ENCODE data around the gene CEP350.

The CEP350 gene

GRCh38 chr1:179954493-179955286 lies at the start of gene CEP350:
Gene CEP350 (plus strand): TSS chr1:179954810. CDS start chr1:179986182, 31,372 bp downstream.
- peak within 1 kb of the TSS; percentile 82 for H3K4me3 Mint-ChIP-seq
- intact Hi-C loops (cut with micrococcal nuclease): loop anchor here (2.0 kb wide), 1 partner anchor 72 kb away; the partner anchor contains the start of gene TOR1AIP1
- no peaks in the 10 kb centered on the region for H3K27me3 Mint-ChIP-seq
- H3K9me3 Mint-ChIP-seq: no peaks in the 10 kb centered on the region
- H3K27ac Mint-ChIP-seq: peak within 1 kb of the TSS; percentile 95
- H3K36me3 Mint-ChIP-seq (ENCODE audit: low read depth): peaks cover 18% of the 10 kb centered on the region
- peaks cover 44% of the 10 kb centered on the region for H3K4me1 Mint-ChIP-seq (ENCODE audit: low read depth)

- Mint-ChIP-seq H3K4me3 (no peak overlapping the region), H3K36me3 (ENCODE audit: low read depth) (peaks cover 74% of the 10 kb centered on the region), H3K9me3 (no peaks in the 10 kb centered on the region), H3K27ac (no peak overlapping the region), H3K27me3 (no peaks in the 10 kb centered on the region), H3K4me1 (ENCODE audit: low read depth) (no peaks in the 10 kb centered on the region)
- intact Hi-C loops (cut with micrococcal nuclease): loop anchor here (10.0 kb wide), 1 partner anchor 174 kb away; no protein-coding TSS in a partner anchor
Measured at GRCh38 chr1:179910934-179911333, 43.7 kb upstream of the CEP350 start.

GRCh38 chr1:179911812-179912211 lies 42.8 kb upstream of the CEP350 start:
- H3K27ac Mint-ChIP-seq: no peak overlapping the region
- no peaks in the 10 kb centered on the region for H3K4me1 Mint-ChIP-seq (ENCODE audit: low read depth)
- no peaks in the 10 kb centered on the region for H3K27me3 Mint-ChIP-seq
- no peak overlapping the region for H3K4me3 Mint-ChIP-seq
- intact Hi-C loops (cut with micrococcal nuclease): loop anchor here (10.0 kb wide), 1 partner anchor 173 kb away; no protein-coding TSS in a partner anchor
- no peaks in the 10 kb centered on the region for H3K9me3 Mint-ChIP-seq
- peaks cover 73% of the 10 kb centered on the region for H3K36me3 Mint-ChIP-seq (ENCODE audit: low read depth)

GRCh38 chr1:179917601-179918429 lies 36.8 kb upstream of the CEP350 start:
- Mint-ChIP-seq H3K36me3 (ENCODE audit: low read depth) (peaks cover 67% of the 10 kb centered on the region), H3K27ac (no peak overlapping the region), H3K4me1 (ENCODE audit: low read depth) (peaks cover 6% of the 10 kb centered on the region), H3K27me3 (no peaks in the 10 kb centered on the region), H3K9me3 (no peaks in the 10 kb centered on the region), H3K4me3 (no peak overlapping the region)
- intact Hi-C loops (cut with micrococcal nuclease): loop anchor here (10.0 kb wide), 1 partner anchor 167 kb away; no protein-coding TSS in a partner anchor

GRCh38 chr1:179921472-179921871 lies 33.1 kb upstream of the CEP350 start:
- H3K36me3 Mint-ChIP-seq (ENCODE audit: low read depth): peaks cover 49% of the 10 kb centered on the region
- H3K4me3 Mint-ChIP-seq: no peak overlapping the region
- H3K27ac Mint-ChIP-seq: no peak overlapping the region
- H3K9me3 Mint-ChIP-seq: no peaks in the 10 kb centered on the region
- intact Hi-C loops (cut with micrococcal nuclease): no loop called here
- H3K27me3 Mint-ChIP-seq: no peaks in the 10 kb centered on the region
- H3K4me1 Mint-ChIP-seq (ENCODE audit: low read depth): peaks cover 10% of the 10 kb centered on the region

- peaks cover 42% of the 10 kb centered on the region for H3K36me3 Mint-ChIP-seq (ENCODE audit: low read depth)
- H3K27me3 Mint-ChIP-seq: no peaks in the 10 kb centered on the region
- H3K4me1 Mint-ChIP-seq (ENCODE audit: low read depth): peaks cover 10% of the 10 kb centered on the region
- intact Hi-C loops (cut with micrococcal nuclease): no loop called here
- no peaks in the 10 kb centered on the region for H3K9me3 Mint-ChIP-seq
- H3K4me3 Mint-ChIP-seq: no peak overlapping the region
- no peak overlapping the region for H3K27ac Mint-ChIP-seq
Measured at GRCh38 chr1:179921981-179922872, 32.4 kb upstream of the CEP350 start.

GRCh38 chr1:179923029-179923428 lies 31.6 kb upstream of the CEP350 start:
- Mint-ChIP-seq H3K27me3 (no peaks in the 10 kb centered on the region), H3K9me3 (no peaks in the 10 kb centered on the region), H3K27ac (no peak overlapping the region), H3K4me3 (no peak overlapping the region), H3K36me3 (ENCODE audit: low read depth) (peaks cover 34% of the 10 kb centered on the region), H3K4me1 (ENCODE audit: low read depth) (peaks cover 10% of the 10 kb centered on the region)
- intact Hi-C loops (cut with micrococcal nuclease): no loop called here

- H3K27me3 Mint-ChIP-seq: no peaks in the 10 kb centered on the region
Measured at GRCh38 chr1:179924268-179924667, 30.3 kb upstream of the CEP350 start.

GRCh38 chr1:179925302-179925701 lies 29.3 kb upstream of the CEP350 start:
- Mint-ChIP-seq H3K4me3 (no peak overlapping the region), H3K36me3 (ENCODE audit: low read depth) (peaks cover 14% of the 10 kb centered on the region), H3K27me3 (no peaks in the 10 kb centered on the region), H3K9me3 (no peaks in the 10 kb centered on the region), H3K4me1 (ENCODE audit: low read depth) (peaks cover 10% of the 10 kb centered on the region), H3K27ac (no peak overlapping the region)
- intact Hi-C loops (cut with micrococcal nuclease): no loop called here

More at GRCh38 chr1:179924268-179924667, 30.3 kb upstream of the CEP350 start:
- H3K4me1 Mint-ChIP-seq (ENCODE audit: low read depth): peaks cover 10% of the 10 kb centered on the region
- no peak overlapping the region for H3K27ac Mint-ChIP-seq
- intact Hi-C loops (cut with micrococcal nuclease): no loop called here
- peaks cover 21% of the 10 kb centered on the region for H3K36me3 Mint-ChIP-seq (ENCODE audit: low read depth)
- no peak overlapping the region for H3K4me3 Mint-ChIP-seq
- no peaks in the 10 kb centered on the region for H3K9me3 Mint-ChIP-seq

- H3K9me3 Mint-ChIP-seq: no peaks in the 10 kb centered on the region
- intact Hi-C loops (cut with micrococcal nuclease): no loop called here
- H3K27me3 Mint-ChIP-seq: no peaks in the 10 kb centered on the region
- no peak overlapping the region for H3K27ac Mint-ChIP-seq
- H3K4me1 Mint-ChIP-seq (ENCODE audit: low read depth): peaks cover 10% of the 10 kb centered on the region
- no peak overlapping the region for H3K4me3 Mint-ChIP-seq
- H3K36me3 Mint-ChIP-seq (ENCODE audit: low read depth): peaks cover 10% of the 10 kb centered on the region
Measured at GRCh38 chr1:179925922-179926849, 28.4 kb upstream of the CEP350 start.

GRCh38 chr1:179926850-179927205 lies 27.8 kb upstream of the CEP350 start:
- Mint-ChIP-seq H3K4me3 (no peak overlapping the region), H3K27ac (no peak overlapping the region), H3K27me3 (no peaks in the 10 kb centered on the region), H3K4me1 (ENCODE audit: low read depth) (peaks cover 10% of the 10 kb centered on the region), H3K9me3 (no peaks in the 10 kb centered on the region), H3K36me3 (ENCODE audit: low read depth) (peaks cover 3% of the 10 kb centered on the region)
- intact Hi-C loops (cut with micrococcal nuclease): no loop called here

GRCh38 chr1:179929955-179930798 lies 24.4 kb upstream of the CEP350 start:
- H3K36me3 Mint-ChIP-seq (ENCODE audit: low read depth): no peaks in the 10 kb centered on the region
- H3K27me3 Mint-ChIP-seq: no peaks in the 10 kb centered on the region
- H3K9me3 Mint-ChIP-seq: no peaks in the 10 kb centered on the region
- H3K4me1 Mint-ChIP-seq (ENCODE audit: low read depth): no peaks in the 10 kb centered on the region
- no peak overlapping the region for H3K27ac Mint-ChIP-seq
- no peak overlapping the region for H3K4me3 Mint-ChIP-seq
- intact Hi-C loops (cut with micrococcal nuclease): no loop called here

Data from dendritic cell treated with granulocyte-macrophage colony-stimulating factor and Interleukin-4, amounts not matched to agents 40 ng/mL and 50 ng/mL, for 4 days (primary cell).